Natural killer cell (primary cell): Measurements from ENCODE around the gene CYB5R3. TPM values are rescaled to one million over a fixed set of nuclear protein-coding genes. Genes with fewer than 3 reads are reported as not detected.

Source experiments
- ATAC-seq, 3 donors: fragments of 150-1000 bp in 2 of 3; fragments of 200-7000 bp in 1 of 3; cut with Tn5 transposase; 1 replicate in 1 of 3; 2 replicates in 2 of 3; pipeline ENCODE4 v1.10.0; 2021; ENCODE audit warnings: mild to moderate bottlenecking in 2 of 3, moderate library complexity in 2 of 3
- DNase-seq, 2 donors: peaks; one replicate each; pipeline versions ENCODE4 v3.0.0 to v3.0.0-alpha.2; 2013 to 2021; ENCODE audit warnings: mixed read lengths in 1 of 2
- H3K27ac ChIP-seq: one replicate; pipeline ENCODE4 v1.5.1; 2013; ENCODE audit warnings: mild to moderate bottlenecking, low read length
- H3K27me3 ChIP-seq: one replicate; pipeline ENCODE4 v1.6.1; 2013; ENCODE audit warnings: low read length; ENCODE audit not compliant: control insufficient read depth, insufficient read depth
- H3K36me3 ChIP-seq: one replicate; pipeline ENCODE4 v1.6.1; 2013; ENCODE audit warnings: low read length; ENCODE audit not compliant: control insufficient read depth, insufficient read depth
- H3K4me1 ChIP-seq: one replicate; pipeline ENCODE4 v1.6.1; 2013; ENCODE audit warnings: low read length; ENCODE audit not compliant: control insufficient read depth, insufficient read depth
- H3K4me3 ChIP-seq: one replicate; pipeline ENCODE4 v1.5.1; 2013; ENCODE audit warnings: low read length
- H3K9me3 ChIP-seq: one replicate; pipeline ENCODE4 v1.6.1; 2013; ENCODE audit warnings: low read length; ENCODE audit not compliant: control insufficient read depth, insufficient read depth
- H3K27ac Mint-ChIP-seq, 2 donors: one replicate each; pipeline ENCODE4 v1.8.0; 2022; ENCODE audit warnings: mild to moderate bottlenecking in 2 of 2, mixed read lengths in 2 of 2, moderate library complexity in 1 of 2
- H3K27me3 Mint-ChIP-seq, 2 donors: one replicate each; pipeline ENCODE4 v1.8.0; 2022; ENCODE audit warnings: low read depth in 2 of 2, mixed read lengths in 2 of 2
- H3K36me3 Mint-ChIP-seq: one replicate; pipeline ENCODE4 v1.8.0; 2022; ENCODE audit warnings: mixed read lengths
- H3K4me1 Mint-ChIP-seq, 2 donors: one replicate each; pipeline ENCODE4 v1.8.0; 2022; ENCODE audit warnings: mixed read lengths in 2 of 2
- H3K4me3 Mint-ChIP-seq: one replicate; pipeline ENCODE4 v1.8.0; 2022; ENCODE audit warnings: mild to moderate bottlenecking, moderate library complexity, mixed read lengths
- H3K9me3 Mint-ChIP-seq, 2 donors: one replicate each; pipeline ENCODE4 v1.8.0; 2022; ENCODE audit warnings: mixed read lengths in 2 of 2
- CTCF ChIP-seq: fragments of 200-600 bp; IDR thresholded peaks from one replicate; pipeline ENCODE4 v1.8.0; 2022; ENCODE audit warnings: antibody characterized with exemption
- WGBS: methylation state at CpG from one replicate; pipeline ENCODE4 v1.1.7; 2013; ENCODE audit warnings: missing lambda C conversion rate; ENCODE audit not compliant: insufficient coverage; 5-methylcytosine and 5-hydroxymethylcytosine counted together
- intact Hi-C: fragments of 100-400 bp; cut with micrococcal nuclease; formaldehyde crosslinking; loops from one replicate; pipeline ENCODE4 v1.14.2; 2022
- total RNA-seq, 4 donors: library from RNA; stranded (reverse); fragments of 120-200 nt in 1 of 4; gene quantifications; one replicate each; pipeline versions ENCODE4 v1.2.3 to v1.2.4, GENCODE V29; 2013 to 2022

The CYB5R3 gene
- total RNA-seq, 3 donors from 2014 or later (not counting 1 experiment from before 2014, with no cell fraction given) = 55.7 to 72.6 (median 68.0) TPM

GRCh38 chr22:42686756-42687491, 37.7 kb upstream of the CYB5R3 start:
- Histone ChIP-seq H3K36me3 (no peaks in the 10 kb centered on the region), H3K9me3 (no peaks in the 10 kb centered on the region), H3K4me3 (no peak overlapping the region), H3K27me3 (no peaks in the 10 kb centered on the region), H3K27ac (no peak overlapping the region), H3K4me1 (no peaks in the 10 kb centered on the region)
- no peak overlapping the region for H3K27ac Mint-ChIP-seq
- H3K4me3 Mint-ChIP-seq = no peak overlapping the region
- no peaks in the 10 kb centered on the region for H3K36me3 Mint-ChIP-seq
- no peak for TF ChIP-seq CTCF
- no peak for ATAC-seq
- H3K27me3 Mint-ChIP-seq = peaks cover 7 to 8% of the 10 kb centered on the region in 2 donors
- WGBS = 94% methylated on average over 14 of the region's 14 CpGs
- no peaks in the 10 kb centered on the region for H3K4me1 Mint-ChIP-seq
- intact Hi-C loops = no loop called here
- H3K9me3 Mint-ChIP-seq = no peaks in the 10 kb centered on the region
- DNase-seq = no peak

- WGBS = 64% methylated on average over 5 of the region's 5 CpGs
- H3K4me1 ChIP-seq = no peaks in the 10 kb centered on the region
- Mint-ChIP-seq H3K9me3 (no peaks in the 10 kb centered on the region), H3K27ac (no peak overlapping the region), H3K36me3 (no peaks in the 10 kb centered on the region), H3K27me3 (peaks cover 8 to 12% of the 10 kb centered on the region in 2 donors), H3K4me3 (no peak overlapping the region), H3K4me1 (no peaks in the 10 kb centered on the region)
- no peak overlapping the region for H3K27ac ChIP-seq
- no peaks in the 10 kb centered on the region for H3K27me3 ChIP-seq
- intact Hi-C loops = no loop called here
- H3K36me3 ChIP-seq = no peaks in the 10 kb centered on the region
- no peaks in the 10 kb centered on the region for H3K9me3 ChIP-seq
- ATAC-seq = no peak
- no peak for DNase-seq
- no peak overlapping the region for H3K4me3 ChIP-seq
- TF ChIP-seq CTCF = no peak
Measured at GRCh38 chr22:42685941-42686653, 36.9 kb upstream of the CYB5R3 start.

- H3K4me1 ChIP-seq = no peaks in the 10 kb centered on the region
- ATAC-seq (no peak), DNase-seq (no peak)
- no peaks in the 10 kb centered on the region for H3K9me3 ChIP-seq
- no peaks in the 10 kb centered on the region for H3K36me3 ChIP-seq
- intact Hi-C loops = no loop called here
- Mint-ChIP-seq H3K27ac (no peak overlapping the region), H3K4me3 (no peak overlapping the region), H3K4me1 (no peaks in the 10 kb centered on the region), H3K36me3 (no peaks in the 10 kb centered on the region), H3K9me3 (no peaks in the 10 kb centered on the region), H3K27me3 (peaks cover 8 to 12% of the 10 kb centered on the region in 2 donors)
- 85% methylated on average over 11 of the region's 11 CpGs for WGBS
- no peak for TF ChIP-seq CTCF
- H3K27me3 ChIP-seq = no peaks in the 10 kb centered on the region
- no peak overlapping the region for H3K4me3 ChIP-seq
- H3K27ac ChIP-seq = no peak overlapping the region
Measured at GRCh38 chr22:42684462-42685195, 35.4 kb upstream of the CYB5R3 start.
